Effector memory CD4-positive, alpha-beta T cell (primary cell): ENCODE measurements around the gene AMIGO3.
"Not testable (repeated sequence)": the region's sequence is repeated elsewhere in the genome, so short reads cannot be mapped to it uniquely, and the experiment has no call there.

Experiments
- DNase-seq, 3 donors: peaks; one replicate each; pipeline ENCODE4 v3.0.0-alpha.2; 2020
- H3K27ac ChIP-seq: 2 replicates; pipeline ENCODE4 v1.7.0; 2013; ENCODE audit warnings: mild to moderate bottlenecking, low read length, moderate library complexity; ENCODE audit not compliant: insufficient read depth, poor library complexity, severe bottlenecking
- H3K27me3 ChIP-seq: replicated peaks from 2 replicates; pipeline ENCODE4 v1.7.0; 2013; ENCODE audit warnings: mild to moderate bottlenecking, low read length; ENCODE audit not compliant: insufficient read depth, control insufficient read depth, poor library complexity, severe bottlenecking
- H3K36me3 ChIP-seq: 2 replicates; pipeline ENCODE4 v1.7.0; 2013; ENCODE audit warnings: mild to moderate bottlenecking, low read length, moderate library complexity; ENCODE audit not compliant: control insufficient read depth, insufficient read depth
- H3K4me1 ChIP-seq: 2 replicates; pipeline ENCODE4 v1.7.0; 2013; ENCODE audit warnings: low read length, mild to moderate bottlenecking; ENCODE audit not compliant: control insufficient read depth, insufficient read depth, poor library complexity, severe bottlenecking
- H3K4me3 ChIP-seq: 2 replicates; pipeline ENCODE4 v1.7.0; 2013; ENCODE audit warnings: low read length, low read depth, mild to moderate bottlenecking; ENCODE audit not compliant: insufficient read depth, poor library complexity, severe bottlenecking
- H3K9me3 ChIP-seq: 2 replicates; pipeline ENCODE4 v1.7.0; 2013; ENCODE audit warnings: mild to moderate bottlenecking, low read length, moderate library complexity; ENCODE audit not compliant: control insufficient read depth

The AMIGO3 gene

DNA sequence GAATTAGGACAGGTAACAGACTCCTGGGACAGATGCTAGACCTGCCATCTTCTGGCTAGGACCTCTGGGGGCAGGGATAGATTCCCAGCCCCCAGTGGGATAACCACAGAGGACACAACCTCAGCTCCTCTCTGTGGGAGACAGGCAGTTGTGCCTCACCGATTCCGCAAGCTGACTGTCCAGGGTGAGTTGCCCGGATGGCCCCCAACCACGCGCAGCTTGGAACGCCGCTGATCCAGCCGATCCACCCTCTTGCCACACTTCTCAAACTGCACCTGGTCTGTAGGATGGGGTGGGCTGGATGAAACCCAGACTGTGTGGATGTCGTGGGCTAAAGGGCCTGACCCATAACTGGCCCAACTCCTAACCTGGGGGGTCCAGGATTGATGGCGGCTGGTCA lies 34.4 kb downstream of the AMIGO3 start:
- peaks cover 36% of the 10 kb centered on the region for H3K36me3 ChIP-seq
- not testable (repeated sequence) for H3K27ac ChIP-seq, H3K4me3 ChIP-seq, DNase-seq, H3K4me1 ChIP-seq, H3K9me3 ChIP-seq, H3K27me3 ChIP-seq

DNA sequence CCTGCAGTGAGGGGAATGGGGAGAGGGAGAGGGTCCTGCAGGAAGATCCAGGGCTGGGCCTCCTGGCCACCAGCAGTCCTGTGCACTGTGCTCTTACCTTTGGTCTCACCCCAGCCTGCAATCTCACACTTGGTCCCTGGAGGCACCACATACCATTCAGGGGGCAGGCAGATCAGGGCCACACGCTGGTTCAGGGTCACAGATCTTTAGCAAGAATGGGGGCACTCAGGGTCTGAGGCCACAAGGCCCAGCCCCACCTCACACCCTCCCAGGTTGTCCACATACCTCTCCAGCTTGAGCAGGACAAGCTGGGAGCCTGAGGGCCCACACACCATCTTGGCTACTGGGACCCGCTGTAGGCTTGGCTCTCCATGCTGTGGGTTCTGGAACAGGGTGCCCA lies 35.0 kb downstream of the AMIGO3 start:
- DNase-seq, result not testable (repeated sequence)

DNA sequence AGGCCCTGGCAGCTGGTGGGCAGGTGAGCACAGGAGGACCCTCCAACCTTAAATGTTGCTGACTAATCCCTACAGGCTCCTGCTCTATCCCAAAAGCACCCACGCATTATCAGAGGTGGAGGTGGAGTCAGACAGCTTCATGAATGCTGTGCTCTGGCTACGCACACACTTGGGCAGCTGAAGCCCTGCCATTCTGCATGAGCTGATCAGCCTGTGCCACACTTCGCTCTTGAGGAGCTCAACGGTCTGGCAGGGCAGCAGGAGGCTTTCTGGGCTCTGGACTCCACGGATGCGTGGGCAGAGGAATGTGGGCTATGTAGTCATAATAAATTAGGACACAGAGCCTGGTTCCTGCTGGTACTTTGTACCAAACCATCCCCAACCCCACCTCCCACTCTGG lies 36.3 kb downstream of the AMIGO3 start:
- DNase-seq, result no peak
- no peak overlapping the region for H3K27ac ChIP-seq
- H3K9me3 ChIP-seq, result no peaks in the 10 kb centered on the region
- H3K4me3 ChIP-seq, result no peak overlapping the region
- H3K27me3 ChIP-seq, result no peaks in the 10 kb centered on the region
- H3K4me1 ChIP-seq, result no peaks in the 10 kb centered on the region
- peaks cover 55% of the 10 kb centered on the region for H3K36me3 ChIP-seq

More for the DNA sequence above, 35.0 kb downstream of the AMIGO3 start:
- not testable (repeated sequence) for H3K9me3 ChIP-seq, H3K4me1 ChIP-seq, H3K27me3 ChIP-seq, H3K27ac ChIP-seq, H3K4me3 ChIP-seq
- H3K36me3 ChIP-seq, result peaks cover 42% of the 10 kb centered on the region

DNA sequence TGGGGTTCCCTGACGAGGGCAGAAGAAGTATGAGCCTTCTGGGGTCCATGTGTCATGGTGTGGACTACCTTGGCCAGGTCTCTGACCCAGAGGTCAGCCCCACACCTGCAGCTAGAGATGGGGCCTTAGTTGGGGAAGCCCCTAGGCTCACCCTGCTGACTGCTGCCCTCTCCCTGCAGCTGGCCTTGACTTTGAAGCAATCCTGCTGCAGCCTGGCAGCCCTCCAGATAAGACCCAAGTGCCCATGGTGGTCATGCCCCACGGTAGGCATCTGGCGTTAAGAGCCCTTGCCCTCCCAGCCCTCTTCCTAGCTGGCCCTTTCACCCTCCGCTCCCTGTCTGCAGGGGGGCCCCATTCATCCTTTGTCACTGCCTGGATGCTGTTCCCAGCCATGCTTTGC lies 37.9 kb downstream of the AMIGO3 start:
- Histone ChIP-seq H3K4me1 (no peaks in the 10 kb centered on the region), H3K36me3 (peaks cover 66% of the 10 kb centered on the region), H3K27ac (no peak overlapping the region), H3K9me3 (no peaks in the 10 kb centered on the region), H3K4me3 (no peak overlapping the region), H3K27me3 (no peaks in the 10 kb centered on the region)
- no peak for DNase-seq

DNA sequence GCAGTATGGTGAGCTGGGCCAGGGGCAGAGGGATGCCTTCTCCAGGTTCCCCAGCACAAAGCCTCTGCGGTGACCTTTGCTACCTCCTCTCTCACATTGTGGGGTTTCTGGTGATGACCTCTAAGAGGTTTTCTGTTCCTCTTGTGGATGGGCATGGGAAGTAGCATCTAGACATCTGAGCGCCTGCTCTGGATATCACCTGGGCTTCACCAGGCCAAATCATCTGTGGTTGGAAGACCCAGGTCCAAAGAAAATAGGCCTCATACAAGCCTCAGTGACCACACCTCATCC lies 38.3 kb downstream of the AMIGO3 start:
- Histone ChIP-seq H3K4me1 (no peaks in the 10 kb centered on the region), H3K9me3 (no peaks in the 10 kb centered on the region), H3K27ac (no peak overlapping the region), H3K27me3 (no peaks in the 10 kb centered on the region), H3K4me3 (no peak overlapping the region), H3K36me3 (peaks cover 70% of the 10 kb centered on the region)
- no peak for DNase-seq

DNA sequence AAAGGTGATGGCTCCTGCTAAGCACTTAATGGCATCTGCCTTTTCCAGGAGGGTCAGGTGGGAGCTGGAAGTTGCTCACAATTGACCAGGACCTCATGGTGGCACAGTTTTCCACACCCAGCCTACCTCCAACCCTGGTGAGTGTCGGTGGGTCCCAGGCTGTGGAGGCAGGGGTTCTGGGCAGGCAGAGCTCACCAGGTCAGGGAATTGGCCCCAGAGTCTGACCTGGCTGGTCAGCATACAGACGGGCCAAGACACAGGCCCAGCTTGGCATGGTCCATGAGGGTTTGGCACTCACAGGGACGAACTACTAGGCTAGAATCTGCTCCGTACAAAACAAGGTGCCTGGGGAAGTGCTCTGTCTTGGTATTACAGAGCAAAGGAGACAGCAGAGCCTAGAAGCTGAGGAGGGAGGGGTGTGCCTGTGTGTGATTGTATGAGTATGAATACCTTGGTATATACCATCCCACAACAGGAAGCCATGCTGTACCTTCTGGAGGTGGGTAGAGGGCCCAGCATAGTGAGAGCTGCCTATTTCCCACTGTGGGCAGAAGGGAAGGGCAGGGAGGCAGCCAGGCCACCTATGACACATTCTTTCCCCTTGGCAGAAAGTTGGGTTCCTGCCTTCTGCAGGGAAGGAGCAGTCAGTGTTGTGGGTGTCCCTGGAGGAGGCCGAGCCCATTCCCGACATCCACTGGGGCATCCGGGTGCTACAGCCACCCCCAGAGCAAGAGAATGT lies 38.8 kb downstream of the AMIGO3 start:
- Histone ChIP-seq H3K4me3 (no peak overlapping the region), H3K4me1 (no peaks in the 10 kb centered on the region), H3K27me3 (no peaks in the 10 kb centered on the region), H3K36me3 (peaks cover 75% of the 10 kb centered on the region), H3K9me3 (no peaks in the 10 kb centered on the region), H3K27ac (no peak overlapping the region)
- DNase-seq, result no peak

DNA sequence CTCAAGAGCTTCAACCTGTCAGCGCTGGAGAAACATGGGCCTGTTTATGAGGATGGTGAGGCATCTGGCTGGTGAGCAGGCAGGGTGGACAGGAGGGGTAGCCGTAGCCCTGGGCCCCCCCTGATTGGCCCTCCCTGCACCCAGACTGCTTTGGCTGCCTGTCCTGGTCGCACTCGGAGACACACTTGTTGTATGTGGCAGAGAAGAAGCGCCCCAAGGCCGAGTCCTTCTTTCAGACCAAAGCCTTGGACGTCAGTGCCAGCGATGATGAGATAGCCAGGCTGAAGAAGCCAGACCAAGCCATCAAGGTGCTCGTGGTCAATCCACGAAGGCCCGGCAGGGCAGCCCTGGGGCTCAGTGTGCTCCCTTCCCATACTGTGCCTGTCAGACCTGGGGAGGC lies 43.6 kb downstream of the AMIGO3 start:
- DNase-seq, result no peak
- no peak overlapping the region for H3K27ac ChIP-seq
- H3K9me3 ChIP-seq, result no peaks in the 10 kb centered on the region
- H3K36me3 ChIP-seq, result peaks cover 46% of the 10 kb centered on the region
- H3K4me1 ChIP-seq, result peaks cover 18% of the 10 kb centered on the region
- no peak overlapping the region for H3K4me3 ChIP-seq
- no peaks in the 10 kb centered on the region for H3K27me3 ChIP-seq

DNA sequence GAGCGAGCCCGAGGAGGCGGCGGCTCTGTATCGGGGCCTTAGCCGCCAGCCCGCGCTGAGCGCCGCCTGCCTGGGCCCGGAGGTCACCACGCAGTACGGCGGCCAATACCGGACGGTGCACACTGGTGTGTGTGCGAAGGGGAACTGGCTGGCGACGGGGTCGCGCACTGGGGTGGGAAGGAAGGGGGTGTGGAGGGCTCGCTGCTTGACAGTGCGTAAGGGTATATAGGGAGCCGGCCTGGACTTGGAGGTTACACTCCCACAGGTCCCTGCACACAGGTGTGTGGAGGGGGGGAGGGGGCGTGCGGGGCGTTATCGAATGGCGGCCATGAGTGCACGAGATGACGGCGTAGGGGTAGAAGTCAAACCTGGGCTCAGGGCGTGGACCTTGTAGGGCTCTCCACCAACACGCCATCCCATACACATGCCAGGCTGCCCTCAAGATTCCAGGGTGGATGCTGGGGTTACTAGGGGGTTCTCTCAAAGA lies 44.9 kb downstream of the AMIGO3 start:
- Histone ChIP-seq H3K36me3 (peaks cover 34% of the 10 kb centered on the region), H3K27me3 (no peaks in the 10 kb centered on the region), H3K4me1 (peaks cover 18% of the 10 kb centered on the region), H3K9me3 (no peaks in the 10 kb centered on the region), H3K27ac (peak overlapping the region; percentile 91), H3K4me3 (peak overlapping the region; percentile 78)
- no peak for DNase-seq

DNA sequence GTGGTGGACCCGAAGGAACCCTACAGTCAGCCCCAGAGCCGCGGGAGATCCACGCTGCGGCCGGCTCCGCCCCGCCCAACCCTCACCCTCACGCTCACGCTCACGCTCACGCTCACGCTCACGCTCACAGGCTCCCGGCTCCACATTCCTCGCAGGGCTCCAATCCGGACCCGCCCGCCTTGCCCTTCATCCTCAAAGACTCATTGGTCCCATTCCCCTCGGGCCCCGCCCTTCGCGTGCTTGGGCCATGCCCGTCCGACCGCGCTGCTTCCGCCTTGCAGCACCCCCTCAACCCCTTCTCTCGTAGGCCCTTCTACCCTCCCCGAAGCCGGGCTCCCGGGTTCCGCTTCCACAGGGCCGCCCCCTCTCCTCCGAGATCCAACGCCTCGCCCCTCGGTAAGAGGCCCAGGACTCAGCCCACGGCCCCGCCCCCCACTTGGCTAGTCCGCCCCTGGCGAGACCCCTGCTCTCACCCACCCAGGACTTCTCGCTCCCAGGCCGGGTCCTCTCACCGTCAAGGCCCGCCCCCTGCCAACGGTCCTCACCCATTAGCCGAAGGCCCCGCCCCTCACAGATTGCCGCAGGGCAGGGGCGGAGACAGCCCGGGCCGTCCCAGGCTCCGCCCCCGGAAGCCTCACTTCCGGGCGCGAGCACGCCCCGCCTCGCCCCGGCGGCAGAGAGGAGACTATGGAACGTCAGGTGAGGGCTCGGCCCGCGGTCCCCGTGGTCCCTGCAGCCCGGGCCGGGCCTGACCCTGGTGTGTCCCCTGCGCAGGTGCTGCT lies 45.6 kb downstream of the AMIGO3 start, which contains the start of gene APEH:
APEH (plus strand) TSS at position 637 of the 782 bp plus-strand sequence; CDS start at position 688, 51 bp downstream.
- Histone ChIP-seq H3K27me3 (no peaks in the 10 kb centered on the region), H3K4me3 (peak within 1 kb of the TSS; percentile 78), H3K9me3 (no peaks in the 10 kb centered on the region), H3K36me3 (peaks cover 27% of the 10 kb centered on the region), H3K4me1 (peaks cover 18% of the 10 kb centered on the region), H3K27ac (peak within 1 kb of the TSS; percentile 91)
- peak; percentile 93 to 95 (median 94) for DNase-seq

DNA sequence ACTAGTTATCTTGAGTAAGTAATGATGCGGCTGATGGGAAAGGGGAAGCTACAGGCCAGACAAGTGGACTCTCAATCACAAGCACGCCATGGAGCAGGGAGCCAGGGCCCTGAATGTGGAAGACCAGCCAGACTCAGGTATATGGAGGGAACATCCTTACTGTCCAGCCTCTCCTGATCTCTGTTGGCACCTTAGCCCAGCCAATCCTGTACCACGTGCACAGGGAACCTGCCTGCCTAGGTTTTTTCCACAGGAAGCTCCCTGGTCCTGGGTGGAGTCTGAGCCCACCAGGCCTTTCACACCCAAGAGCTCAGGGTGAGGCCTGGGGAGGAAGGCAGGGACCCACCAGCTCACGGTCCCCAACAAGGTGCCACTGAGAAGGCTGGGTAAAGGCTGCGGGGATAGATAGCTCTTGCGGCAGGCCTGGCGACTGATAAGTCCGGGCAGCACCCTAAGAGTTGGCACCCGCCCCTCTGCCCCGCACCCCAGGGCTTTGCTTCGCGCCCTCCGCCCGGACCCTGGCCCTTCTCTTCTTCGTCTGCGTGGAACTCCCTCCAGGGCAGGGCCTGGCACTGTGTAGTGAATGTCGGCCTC lies 46.3 kb downstream of the AMIGO3 start:
- peaks cover 21% of the 10 kb centered on the region for H3K36me3 ChIP-seq
- H3K9me3 ChIP-seq, result no peaks in the 10 kb centered on the region
- DNase-seq, result peak in 1 of 3 donors; percentile 6
- H3K27me3 ChIP-seq, result no peaks in the 10 kb centered on the region
- H3K4me3 ChIP-seq, result peak overlapping the region; percentile 78
- peaks cover 18% of the 10 kb centered on the region for H3K4me1 ChIP-seq
- H3K27ac ChIP-seq, result peak overlapping the region; percentile 91
